ENCODE measurements around the gene PDP2. TPM values are rescaled to one million over a fixed set of nuclear protein-coding genes. Genes with fewer than 3 reads are reported as not detected.

The PDP2 gene
- total and polyA plus RNA-seq, 9 of the 15 experiments (the other 6 are each of a cell fraction or from before 2014, with no cell fraction given): 2.5 to 24.3 (median 7.2) TPM

- TF ChIP-seq CREB3 (tag; conservative IDR thresholded peaks at IDR 0.05; ENCODE audit: low read depth) (peak; percentile 66; the same call in 1 of the 2 replicates), NRF1 (conservative IDR thresholded peaks at IDR 0.05 in 1 of 2, IDR thresholded peaks at IDR 0.05 in 1 of 2) (0 out of 4 replicates have a peak, but pooled peaks of 1 of the 2 experiments have one; percentile 12), RERE (CRISPR knock-in tag; IDR thresholded peaks at IDR 0.05; ENCODE audit: borderline replicate concordance) (no peak; the same call in 1 of the 2 replicates), NFIX (CRISPR knock-in tag; IDR thresholded peaks at IDR 0.05; ENCODE audit: low read depth) (no peak), DNMT1 (IDR thresholded peaks at IDR 0.05) (0 out of 2 replicates have a peak, but pooled peaks have one; percentile 41), CHD1 (IDR thresholded peaks at IDR 0.05; ENCODE audit: low read length) (no peak), MTF1 (CRISPR knock-in tag; IDR thresholded peaks at IDR 0.05; ENCODE audit: borderline replicate concordance) (no peak), GABPB1 (CRISPR knock-in tag; IDR thresholded peaks at IDR 0.05) (peak; percentile 11; the same call in 1 of the 2 replicates), HMGN3 (IDR thresholded peaks at IDR 0.05; ENCODE audit: borderline replicate concordance, extremely low read depth, insufficient read length, low read depth, low read length) (no peak), HINFP (tag; conservative IDR thresholded peaks at IDR 0.05; ENCODE audit: low read depth) (peak; percentile 36), TRIM24 (IDR thresholded peaks at IDR 0.05) (no peak), KDM1A (IDR thresholded peaks at IDR 0.05) (peak in 1 of 2 experiments; percentile 17; a peak in 1 of 4 replicates), MYC (IDR thresholded peaks at IDR 0.05; ENCODE audit: low read depth, low read length) (no peak), MYC (CRISPR knock-in tag; IDR thresholded peaks at IDR 0.05; ENCODE audit: borderline replicate concordance, low read depth) (no peak), CBX5 (IDR thresholded peaks at IDR 0.05; ENCODE audit: borderline replicate concordance, low read depth) (no peak)
Observed at GRCh38 chr16:66899310-66899944, 19.1 kb downstream of the PDP2 start (continued).

Data from K562 (cell line).